ENCODE measurements around the gene CBX8. TPM values are rescaled to one million over a fixed set of nuclear protein-coding genes. Genes with fewer than 3 reads are reported as not detected.

CBX8 gene
- total and polyA plus RNA-seq, 2 of the 13 experiments (the other 11 are each of a cell fraction or from before 2014, with no cell fraction given) = 0.34 to 12.6 TPM

- TF ChIP-seq, protein P1, sequence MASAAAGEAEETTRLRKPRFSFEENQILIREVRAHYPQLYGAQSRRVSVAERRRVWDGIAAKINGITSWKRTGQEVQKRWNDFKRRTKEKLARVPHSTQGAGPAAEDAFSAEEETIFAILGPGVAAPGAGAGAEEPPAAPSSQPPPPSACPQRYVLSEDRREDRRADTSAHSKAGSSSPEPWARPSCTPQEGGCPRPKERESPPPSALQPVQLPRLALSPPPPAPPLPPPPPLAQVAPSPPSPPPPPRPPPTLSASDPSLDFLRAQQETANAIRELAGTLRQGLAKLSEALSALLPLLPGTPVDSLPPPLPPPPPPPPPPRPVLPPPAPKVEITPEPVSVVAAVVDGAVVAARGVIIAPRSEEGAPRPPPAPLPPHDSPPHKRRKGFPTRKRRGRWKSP (CRISPR knock-in tag; IDR thresholded peaks at IDR 0.05) = peak; percentile 20; the same call in 1 of the 2 replicates
- TF ChIP-seq ZNF891 (CRISPR knock-in tag; IDR thresholded peaks at IDR 0.05) (peak; percentile 16; the same call in 1 of the 2 replicates), ZNF790 (CRISPR knock-in tag; IDR thresholded peaks at IDR 0.05; ENCODE audit: borderline replicate concordance) (0 out of 2 replicates have a peak, but pooled peaks have one; percentile 74), FOXC1 (CRISPR knock-in tag; IDR thresholded peaks at IDR 0.05; ENCODE audit: borderline replicate concordance) (peak; percentile 66), ZSCAN12 (CRISPR knock-in tag; IDR thresholded peaks at IDR 0.05) (no peak), SIN3A (IDR thresholded peaks at IDR 0.05; ENCODE audit: borderline replicate concordance, low read depth, low read length) (0 out of 2 replicates have a peak, but pooled peaks have one; percentile 24), PLRG1 (conservative IDR thresholded peaks at IDR 0.05) (no peak), SALL2 (CRISPR knock-in tag; IDR thresholded peaks at IDR 0.05) (0 out of 2 replicates have a peak, but pooled peaks have one; percentile 59), ZSCAN21 (CRISPR knock-in tag; IDR thresholded peaks at IDR 0.05; ENCODE audit: borderline replicate concordance) (0 out of 2 replicates have a peak, but pooled peaks have one; percentile 12), ZNF180 (CRISPR knock-in tag; IDR thresholded peaks at IDR 0.05; ENCODE audit: borderline replicate concordance, low read depth) (no peak), BRF2 (CRISPR knock-in tag; IDR thresholded peaks at IDR 0.05) (no peak), ZNF563 (CRISPR knock-in tag; IDR thresholded peaks at IDR 0.05) (peak; percentile 82), PRMT3 (CRISPR knock-in tag; IDR thresholded peaks at IDR 0.05; ENCODE audit: borderline replicate concordance, low read depth) (no peak), NFKBIZ (CRISPR knock-in tag; IDR thresholded peaks at IDR 0.05) (no peak), SNAPC2 (CRISPR knock-in tag; IDR thresholded peaks at IDR 0.05) (no peak), ZNF263 (CRISPR knock-in tag; IDR thresholded peaks at IDR 0.05) (peak; percentile 85), DNMT3B (CRISPR knock-in tag; conservative IDR thresholded peaks at IDR 0.05) (no peak), SATB2 (CRISPR knock-in tag; IDR thresholded peaks at IDR 0.05) (0 out of 2 replicates have a peak, but pooled peaks have one; percentile 55), ZNF446 (CRISPR knock-in tag; IDR thresholded peaks at IDR 0.05) (peak; percentile 92), DR1 (CRISPR knock-in tag; IDR thresholded peaks at IDR 0.05) (no peak)
- TF ChIP-seq, protein P2, sequence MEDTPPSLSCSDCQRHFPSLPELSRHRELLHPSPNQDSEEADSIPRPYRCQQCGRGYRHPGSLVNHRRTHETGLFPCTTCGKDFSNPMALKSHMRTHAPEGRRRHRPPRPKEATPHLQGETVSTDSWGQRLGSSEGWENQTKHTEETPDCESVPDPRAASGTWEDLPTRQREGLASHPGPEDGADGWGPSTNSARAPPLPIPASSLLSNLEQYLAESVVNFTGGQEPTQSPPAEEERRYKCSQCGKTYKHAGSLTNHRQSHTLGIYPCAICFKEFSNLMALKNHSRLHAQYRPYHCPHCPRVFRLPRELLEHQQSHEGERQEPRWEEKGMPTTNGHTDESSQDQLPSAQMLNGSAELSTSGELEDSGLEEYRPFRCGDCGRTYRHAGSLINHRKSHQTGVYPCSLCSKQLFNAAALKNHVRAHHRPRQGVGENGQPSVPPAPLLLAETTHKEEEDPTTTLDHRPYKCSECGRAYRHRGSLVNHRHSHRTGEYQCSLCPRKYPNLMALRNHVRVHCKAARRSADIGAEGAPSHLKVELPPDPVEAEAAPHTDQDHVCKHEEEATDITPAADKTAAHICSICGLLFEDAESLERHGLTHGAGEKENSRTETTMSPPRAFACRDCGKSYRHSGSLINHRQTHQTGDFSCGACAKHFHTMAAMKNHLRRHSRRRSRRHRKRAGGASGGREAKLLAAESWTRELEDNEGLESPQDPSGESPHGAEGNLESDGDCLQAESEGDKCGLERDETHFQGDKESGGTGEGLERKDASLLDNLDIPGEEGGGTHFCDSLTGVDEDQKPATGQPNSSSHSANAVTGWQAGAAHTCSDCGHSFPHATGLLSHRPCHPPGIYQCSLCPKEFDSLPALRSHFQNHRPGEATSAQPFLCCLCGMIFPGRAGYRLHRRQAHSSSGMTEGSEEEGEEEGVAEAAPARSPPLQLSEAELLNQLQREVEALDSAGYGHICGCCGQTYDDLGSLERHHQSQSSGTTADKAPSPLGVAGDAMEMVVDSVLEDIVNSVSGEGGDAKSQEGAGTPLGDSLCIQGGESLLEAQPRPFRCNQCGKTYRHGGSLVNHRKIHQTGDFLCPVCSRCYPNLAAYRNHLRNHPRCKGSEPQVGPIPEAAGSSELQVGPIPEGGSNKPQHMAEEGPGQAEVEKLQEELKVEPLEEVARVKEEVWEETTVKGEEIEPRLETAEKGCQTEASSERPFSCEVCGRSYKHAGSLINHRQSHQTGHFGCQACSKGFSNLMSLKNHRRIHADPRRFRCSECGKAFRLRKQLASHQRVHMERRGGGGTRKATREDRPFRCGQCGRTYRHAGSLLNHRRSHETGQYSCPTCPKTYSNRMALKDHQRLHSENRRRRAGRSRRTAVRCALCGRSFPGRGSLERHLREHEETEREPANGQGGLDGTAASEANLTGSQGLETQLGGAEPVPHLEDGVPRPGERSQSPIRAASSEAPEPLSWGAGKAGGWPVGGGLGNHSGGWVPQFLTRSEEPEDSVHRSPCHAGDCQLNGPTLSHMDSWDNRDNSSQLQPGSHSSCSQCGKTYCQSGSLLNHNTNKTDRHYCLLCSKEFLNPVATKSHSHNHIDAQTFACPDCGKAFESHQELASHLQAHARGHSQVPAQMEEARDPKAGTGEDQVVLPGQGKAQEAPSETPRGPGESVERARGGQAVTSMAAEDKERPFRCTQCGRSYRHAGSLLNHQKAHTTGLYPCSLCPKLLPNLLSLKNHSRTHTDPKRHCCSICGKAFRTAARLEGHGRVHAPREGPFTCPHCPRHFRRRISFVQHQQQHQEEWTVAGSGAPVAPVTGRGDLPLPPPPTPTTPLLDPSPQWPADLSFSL (CRISPR knock-in tag; IDR thresholded peaks at IDR 0.05) = 0 out of 2 replicates have a peak, but pooled peaks have one; percentile 40
These were observed 6.7 kb downstream of the CBX8 start (continued) for GRCh38 chr17:79789943-79790804.

All from HepG2 (cell line).